Nephron (organoid): ENCODE results near the gene ZNF808.
"Not testable (repeated sequence)": the region's sequence is repeated elsewhere in the genome, so short reads cannot be mapped to it uniquely, and the experiment has no call there.

Experiments
- H3K27ac Mint-ChIP-seq, 3 experiments: 2 replicates each; pipeline ENCODE4 v1.8.0; 2020; ENCODE audit warnings: mixed read lengths in 3 of 3, mild to moderate bottlenecking in 2 of 3, moderate library complexity in 1 of 3
- H3K27me3 Mint-ChIP-seq: 2 replicates; pipeline ENCODE4 v1.8.0; 2021; ENCODE audit warnings: low read depth, mild to moderate bottlenecking, moderate library complexity, mixed read lengths
- H3K36me3 Mint-ChIP-seq: 2 replicates; pipeline ENCODE4 v1.8.0; 2020; ENCODE audit warnings: low read depth, mixed read lengths
- H3K4me1 Mint-ChIP-seq: 2 replicates; pipeline ENCODE4 v1.8.0; 2020; ENCODE audit warnings: mixed read lengths
- H3K4me3 Mint-ChIP-seq, 3 experiments: 2 replicates each; pipeline ENCODE4 v1.8.0; 2020; ENCODE audit warnings: mild to moderate bottlenecking in 3 of 3, mixed read lengths in 3 of 3, moderate library complexity in 2 of 3
- H3K9me3 Mint-ChIP-seq: 2 replicates; pipeline ENCODE4 v1.8.0; 2020; ENCODE audit warnings: mixed read lengths
- TF ChIP-seq, protein P1 (sequence below), 3 experiments: fragments of 200-600 bp; sonication (generic); IDR thresholded peaks; one replicate each; pipeline ENCODE4 v1.5.0; 2021; ENCODE audit warnings: antibody characterized with exemption in 3 of 3; ENCODE audit not compliant: unreplicated experiment in 3 of 3

The ZNF808 gene

DNA sequence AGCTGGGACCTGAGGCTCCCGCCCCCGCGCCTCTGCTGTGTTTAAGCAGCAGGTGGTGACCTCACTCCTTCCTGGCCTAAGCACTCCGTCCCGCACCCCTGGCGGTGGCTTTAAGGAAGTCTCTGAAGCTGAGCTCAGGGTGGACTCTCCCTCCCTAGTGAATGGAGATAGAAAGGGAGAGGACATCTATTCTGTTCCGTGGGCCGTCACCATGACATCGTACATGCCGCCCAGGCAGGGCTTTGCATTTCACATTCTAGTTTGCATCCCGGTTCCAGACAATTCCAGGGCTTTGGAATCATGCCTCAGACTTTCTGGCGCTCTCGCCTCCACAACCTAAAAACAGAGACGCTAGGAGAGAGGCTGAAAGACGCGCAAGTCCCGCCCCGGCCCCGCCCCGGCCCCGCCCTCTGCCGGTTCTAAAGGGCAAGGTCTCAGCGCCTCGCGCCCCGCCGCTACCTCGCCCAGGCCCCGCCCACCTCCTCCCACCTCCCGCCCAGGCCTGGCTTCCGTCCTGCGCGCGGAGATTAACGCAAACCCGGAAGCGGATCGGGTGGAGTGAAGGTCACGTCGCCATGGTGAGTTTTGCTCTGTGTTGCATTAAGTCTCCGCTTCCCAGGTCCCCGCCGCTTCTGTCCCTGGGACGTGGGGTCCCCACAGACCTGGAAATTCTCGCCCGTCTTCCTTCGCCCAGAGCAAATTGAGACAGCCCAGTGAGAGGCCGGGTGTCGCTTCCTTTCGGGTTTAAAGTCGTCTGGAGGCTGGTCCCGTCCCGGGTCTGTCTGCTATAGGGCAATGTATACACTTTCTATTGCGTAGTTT is at the start of gene ZNF808:
Gene ZNF808, plus strand, starts transcription at position 535 of the 822 bp plus-strand sequence. CDS start 15,617 bp downstream, outside the sequence.
- peaks cover 6% of the 10 kb centered on the region for H3K27me3 Mint-ChIP-seq
- peaks cover 7% of the 10 kb centered on the region for H3K4me1 Mint-ChIP-seq
- peaks cover 7% of the 10 kb centered on the region for H3K9me3 Mint-ChIP-seq
- peak within 1 kb of the TSS; percentile 97 to 99 (median 98) for H3K27ac Mint-ChIP-seq
- H3K4me3 Mint-ChIP-seq: peak within 1 kb of the TSS; percentile 96 to 98 (median 98)
- TF ChIP-seq, protein P1, sequence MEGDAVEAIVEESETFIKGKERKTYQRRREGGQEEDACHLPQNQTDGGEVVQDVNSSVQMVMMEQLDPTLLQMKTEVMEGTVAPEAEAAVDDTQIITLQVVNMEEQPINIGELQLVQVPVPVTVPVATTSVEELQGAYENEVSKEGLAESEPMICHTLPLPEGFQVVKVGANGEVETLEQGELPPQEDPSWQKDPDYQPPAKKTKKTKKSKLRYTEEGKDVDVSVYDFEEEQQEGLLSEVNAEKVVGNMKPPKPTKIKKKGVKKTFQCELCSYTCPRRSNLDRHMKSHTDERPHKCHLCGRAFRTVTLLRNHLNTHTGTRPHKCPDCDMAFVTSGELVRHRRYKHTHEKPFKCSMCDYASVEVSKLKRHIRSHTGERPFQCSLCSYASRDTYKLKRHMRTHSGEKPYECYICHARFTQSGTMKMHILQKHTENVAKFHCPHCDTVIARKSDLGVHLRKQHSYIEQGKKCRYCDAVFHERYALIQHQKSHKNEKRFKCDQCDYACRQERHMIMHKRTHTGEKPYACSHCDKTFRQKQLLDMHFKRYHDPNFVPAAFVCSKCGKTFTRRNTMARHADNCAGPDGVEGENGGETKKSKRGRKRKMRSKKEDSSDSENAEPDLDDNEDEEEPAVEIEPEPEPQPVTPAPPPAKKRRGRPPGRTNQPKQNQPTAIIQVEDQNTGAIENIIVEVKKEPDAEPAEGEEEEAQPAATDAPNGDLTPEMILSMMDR (IDR thresholded peaks at IDR 0.05; ENCODE audit: unreplicated experiment in 3 of 3): peak; percentile 50 to 67 (median 65)
- H3K36me3 Mint-ChIP-seq: no peaks in the 10 kb centered on the region

DNA sequence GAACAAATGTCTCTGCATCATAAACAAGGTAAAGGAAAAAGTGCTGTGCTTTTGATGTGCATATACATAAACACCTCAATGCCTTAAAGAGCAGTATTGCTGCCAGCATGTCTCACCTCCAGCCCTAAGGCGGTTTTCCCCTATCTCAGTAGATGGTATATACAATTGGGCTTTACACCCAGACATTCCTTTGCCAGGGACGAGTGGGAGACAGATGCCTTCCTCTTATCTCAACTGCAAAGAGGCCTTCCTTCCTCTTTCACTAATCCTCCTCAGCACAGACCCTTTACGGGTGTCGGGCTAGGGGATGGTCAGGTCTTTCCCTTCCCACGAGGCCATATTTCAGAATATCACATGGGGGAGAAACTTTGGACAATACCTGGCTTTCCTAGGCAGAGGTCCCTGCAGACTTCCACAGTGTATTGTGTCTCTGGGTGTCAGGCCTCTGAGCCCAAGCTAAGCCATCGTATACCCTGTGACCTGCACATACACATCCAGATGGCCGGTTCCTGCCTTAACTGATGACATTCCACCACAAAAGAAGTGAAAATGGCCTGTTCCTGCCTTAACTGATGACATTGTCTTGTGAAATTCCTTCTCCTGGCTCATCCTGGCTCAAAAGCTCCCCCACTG is 43.2 kb upstream of the ZNF808 start:
- not testable (repeated sequence) for H3K4me1 Mint-ChIP-seq, H3K27me3 Mint-ChIP-seq, H3K4me3 Mint-ChIP-seq, H3K36me3 Mint-ChIP-seq, H3K27ac Mint-ChIP-seq
- peaks cover 41% of the 10 kb centered on the region for H3K9me3 Mint-ChIP-seq

DNA sequence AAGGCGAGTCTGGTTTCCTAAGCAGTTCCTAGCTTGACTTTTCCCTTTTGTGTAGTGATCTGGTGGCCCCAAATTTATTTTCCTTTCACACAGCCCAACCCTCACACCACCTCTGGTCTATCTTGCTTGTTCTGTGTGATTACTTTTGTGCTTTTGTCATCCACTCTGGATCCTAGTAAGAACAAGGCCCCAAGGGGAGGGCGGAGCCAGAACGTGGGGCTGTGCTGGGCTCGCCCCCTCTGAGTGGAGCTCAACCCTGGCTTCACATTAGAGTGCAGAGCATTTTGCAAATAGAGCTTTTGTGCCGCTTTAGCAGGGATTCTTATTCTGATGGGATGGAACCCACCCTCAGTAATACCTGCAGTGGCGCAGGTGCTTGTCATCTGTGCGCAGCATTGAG is 42.4 kb upstream of the ZNF808 start:
- H3K27ac Mint-ChIP-seq, H3K4me3 Mint-ChIP-seq, H3K27me3 Mint-ChIP-seq, H3K4me1 Mint-ChIP-seq, H3K36me3 Mint-ChIP-seq: not testable (repeated sequence)
- peaks cover 43% of the 10 kb centered on the region for H3K9me3 Mint-ChIP-seq

DNA sequence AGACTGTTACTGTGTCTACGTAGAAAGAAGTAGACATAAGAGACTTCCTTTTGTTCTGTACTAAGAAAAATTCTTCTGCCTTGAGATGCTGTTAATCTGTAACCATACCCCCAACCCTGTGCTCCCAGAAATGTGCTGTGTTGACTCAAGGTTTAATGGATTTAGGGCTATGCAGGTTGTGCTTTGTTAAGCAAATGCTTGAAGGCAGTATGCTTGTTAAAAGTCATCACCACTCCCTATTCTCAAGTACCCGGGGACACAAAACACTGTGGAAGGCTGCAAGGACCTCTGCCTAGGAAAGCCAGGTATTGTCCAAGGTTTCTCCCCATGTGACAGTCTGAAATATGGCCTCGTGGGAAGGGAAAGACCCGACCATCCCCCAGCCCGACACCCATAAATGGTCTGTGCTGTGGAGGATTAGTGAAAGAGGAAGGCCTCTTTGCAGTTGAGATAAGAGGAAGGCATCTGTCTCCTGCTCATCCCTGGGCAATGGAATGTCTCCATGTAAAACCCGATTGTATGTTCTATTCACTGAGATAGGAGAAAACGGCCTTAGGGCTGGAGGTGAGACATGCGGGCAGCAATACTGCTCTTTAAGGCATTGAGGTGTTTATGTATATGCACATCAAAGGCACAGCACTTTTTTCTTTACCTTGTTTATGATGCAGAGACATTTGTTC is 41.8 kb upstream of the ZNF808 start:
- not testable (repeated sequence) for H3K27ac Mint-ChIP-seq, H3K27me3 Mint-ChIP-seq, H3K4me3 Mint-ChIP-seq, H3K4me1 Mint-ChIP-seq, H3K36me3 Mint-ChIP-seq
- peaks cover 42% of the 10 kb centered on the region for H3K9me3 Mint-ChIP-seq

GRCh38 chr19:52492201-52492993 is 35.1 kb upstream of the ZNF808 start:
- Mint-ChIP-seq H3K36me3 (peaks cover 4% of the 10 kb centered on the region), H3K9me3 (peaks cover 32% of the 10 kb centered on the region), H3K27ac (no peak overlapping the region), H3K4me1 (no peaks in the 10 kb centered on the region), H3K4me3 (peak overlapping the region; percentile 75 to 76 (median 76)), H3K27me3 (peaks cover 33% of the 10 kb centered on the region)
- TF ChIP-seq, protein P1 (IDR thresholded peaks at IDR 0.05; ENCODE audit: unreplicated experiment in 3 of 3): no peak

DNA sequence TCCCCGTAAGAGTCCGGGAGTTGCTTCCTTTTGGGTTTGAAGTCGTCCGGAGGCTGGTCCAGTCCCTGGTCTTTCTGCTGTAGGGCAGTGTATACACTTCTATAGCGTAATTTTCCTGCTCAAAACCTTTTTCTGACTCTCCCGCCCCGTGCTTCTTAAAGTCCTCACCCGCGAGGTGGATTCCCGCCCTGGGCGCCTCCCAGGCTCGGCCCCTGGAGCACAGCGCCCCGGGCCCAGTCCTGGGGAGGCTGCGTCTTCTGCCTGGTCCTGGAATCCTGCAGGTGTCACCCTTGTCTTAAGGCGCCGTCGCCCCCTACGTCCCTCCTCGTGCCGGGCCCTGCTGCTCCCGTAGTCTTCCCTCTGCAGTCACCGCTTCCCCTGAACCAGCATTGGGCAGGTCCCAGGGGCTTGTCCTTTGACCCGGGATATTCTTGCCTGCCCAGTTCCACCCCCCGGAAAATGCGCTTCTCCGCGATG is 34.4 kb upstream of the ZNF808 start:
- Mint-ChIP-seq H3K4me1 (no peaks in the 10 kb centered on the region), H3K27me3 (peaks cover 33% of the 10 kb centered on the region), H3K27ac (no peak overlapping the region), H3K36me3 (peaks cover 4% of the 10 kb centered on the region), H3K9me3 (peaks cover 37% of the 10 kb centered on the region), H3K4me3 (peak overlapping the region; percentile 75 to 76 (median 76))
- TF ChIP-seq, protein P1 (IDR thresholded peaks at IDR 0.05; ENCODE audit: unreplicated experiment in 3 of 3): peak in 1 of 3 experiments; percentile 24

DNA sequence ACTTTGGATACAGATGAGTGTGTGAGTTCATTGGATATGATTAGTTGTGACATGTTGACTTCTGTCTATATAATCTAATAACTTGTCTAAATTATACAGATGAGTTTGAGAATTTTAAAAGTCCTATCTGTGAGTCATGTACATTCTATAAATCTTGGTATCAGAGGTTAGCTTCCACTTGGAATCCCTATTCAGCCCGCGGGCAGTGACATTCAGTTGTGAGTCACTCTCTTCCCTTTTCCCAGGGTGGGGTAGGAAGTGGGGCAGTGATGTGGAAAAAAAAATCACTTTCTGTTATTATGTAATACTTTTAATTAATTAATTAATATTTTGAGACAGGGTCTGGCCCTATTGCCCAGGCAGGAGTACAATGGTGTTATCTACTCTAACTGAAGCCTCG is 33.0 kb upstream of the ZNF808 start:
- H3K4me3 Mint-ChIP-seq: no peak overlapping the region
- peaks cover 33% of the 10 kb centered on the region for H3K27me3 Mint-ChIP-seq
- TF ChIP-seq, protein P1 (IDR thresholded peaks at IDR 0.05; ENCODE audit: unreplicated experiment in 3 of 3): no peak
- H3K27ac Mint-ChIP-seq: no peak overlapping the region
- peaks cover 38% of the 10 kb centered on the region for H3K9me3 Mint-ChIP-seq
- peaks cover 4% of the 10 kb centered on the region for H3K36me3 Mint-ChIP-seq
- no peaks in the 10 kb centered on the region for H3K4me1 Mint-ChIP-seq
